Ascending aorta (tissue), 2 donors: ENCODE results near the gene MPI. TPM values are rescaled to one million over a fixed set of nuclear protein-coding genes. Genes with fewer than 3 reads are reported as not detected.

Source experiments
- DNase-seq, 2 donors: peaks; one replicate each; pipeline ENCODE4 v3.0.0-alpha.2; 2019; ENCODE audit warnings: low spot score in 2 of 2
- H3K27ac ChIP-seq, 2 donors: fragments of 200-600 bp; sonication (generic); one replicate each; pipeline ENCODE4 v1.5.1; 2016 to 2017; ENCODE audit warnings: mild to moderate bottlenecking in 1 of 2
- H3K27me3 ChIP-seq: fragments of 200-600 bp; sonication (generic); one replicate; pipeline ENCODE4 v1.5.1; 2017
- H3K36me3 ChIP-seq, 2 donors: fragments of 200-600 bp; sonication (generic); one replicate each; pipeline ENCODE4 v1.5.1; 2016
- H3K4me1 ChIP-seq, 2 donors: fragments of 200-600 bp; sonication (generic); one replicate each; pipeline ENCODE4 v1.5.1; 2016 to 2017; ENCODE audit warnings: mild to moderate bottlenecking in 1 of 2
- H3K4me3 ChIP-seq, 2 donors: fragments of 200-600 bp; sonication (generic); one replicate each; pipeline ENCODE4 v1.5.1; 2016 to 2017; ENCODE audit warnings: mild to moderate bottlenecking in 1 of 2
- H3K9me3 ChIP-seq, 2 donors: fragments of 200-600 bp; sonication (generic); one replicate each; pipeline ENCODE4 v1.5.1; 2016
- CTCF ChIP-seq, 3 experiments: fragments of 200-600 bp in 2 of 3; fragments of 450-650 bp in 1 of 3; sonication (generic) in 2 of 3; IDR thresholded peaks; one replicate each; pipeline ENCODE4 v1.5.1; 2016 to 2019; ENCODE audit warnings: antibody characterized with exemption in 3 of 3, mild to moderate bottlenecking in 1 of 3, moderate library complexity in 1 of 3
- intact Hi-C: fragments of 100-400 bp; cut with DNase I; formaldehyde crosslinking; loops from one replicate; pipeline ENCODE4 v1.15.1; 2023
- total RNA-seq: library from RNA; depleted of rRNA; stranded (reverse); fragments of >200 nt; gene quantifications from one replicate; pipeline ENCODE4 v1.1.0, GENCODE V29; 2016

Gene MPI
- total RNA-seq, 1 donor from 2014 or later: 118 TPM

DNA sequence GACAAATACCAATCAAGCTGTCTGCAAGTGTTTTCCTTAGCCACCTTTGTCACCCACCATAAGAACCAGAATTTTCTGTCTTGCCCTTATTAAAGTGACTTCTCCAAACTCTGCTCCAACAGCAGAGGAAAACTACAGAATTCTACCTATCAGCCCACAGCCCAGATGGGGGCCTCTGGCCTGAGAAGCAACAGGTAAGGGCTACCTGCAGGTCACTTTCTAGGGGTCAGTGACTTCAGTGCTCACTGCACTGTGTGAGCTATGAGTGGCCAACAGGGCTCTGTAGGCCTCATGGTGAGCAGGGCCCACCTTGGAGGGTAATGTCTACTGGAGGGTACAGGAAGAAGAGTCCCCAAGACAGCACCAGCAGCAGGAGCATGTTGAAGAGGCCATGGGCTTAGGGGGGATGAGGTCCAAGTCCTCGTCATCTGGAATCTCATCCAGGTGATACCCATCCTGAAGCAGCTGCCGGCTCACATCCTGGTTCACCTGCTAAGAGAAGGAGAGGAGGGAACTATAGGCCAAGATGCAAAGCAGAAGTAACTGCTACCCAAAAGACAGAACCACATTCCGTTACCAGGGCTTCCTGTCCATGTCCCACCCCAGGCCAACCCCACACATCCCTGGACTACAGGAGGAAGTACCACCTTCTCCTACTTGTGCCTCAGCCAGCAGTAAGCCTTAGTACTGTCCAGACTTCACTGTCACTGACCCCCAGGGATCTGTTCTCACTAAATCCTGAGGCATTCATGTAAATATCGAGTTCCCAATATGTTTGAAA lies 12.6 kb downstream of the MPI start:
- H3K27me3 ChIP-seq: no peaks in the 10 kb centered on the region
- no peaks in the 10 kb centered on the region for H3K9me3 ChIP-seq
- TF ChIP-seq CTCF (IDR thresholded peaks at IDR 0.05): no peak
- no peak overlapping the region for H3K27ac ChIP-seq
- H3K4me3 ChIP-seq: no peak overlapping the region
- H3K4me1 ChIP-seq: peaks cover 8 to 20% of the 10 kb centered on the region in 2 donors
- no peak for DNase-seq
- H3K36me3 ChIP-seq: peaks cover 39 to 57% of the 10 kb centered on the region in 2 donors
- intact Hi-C loops: no loop called here

DNA sequence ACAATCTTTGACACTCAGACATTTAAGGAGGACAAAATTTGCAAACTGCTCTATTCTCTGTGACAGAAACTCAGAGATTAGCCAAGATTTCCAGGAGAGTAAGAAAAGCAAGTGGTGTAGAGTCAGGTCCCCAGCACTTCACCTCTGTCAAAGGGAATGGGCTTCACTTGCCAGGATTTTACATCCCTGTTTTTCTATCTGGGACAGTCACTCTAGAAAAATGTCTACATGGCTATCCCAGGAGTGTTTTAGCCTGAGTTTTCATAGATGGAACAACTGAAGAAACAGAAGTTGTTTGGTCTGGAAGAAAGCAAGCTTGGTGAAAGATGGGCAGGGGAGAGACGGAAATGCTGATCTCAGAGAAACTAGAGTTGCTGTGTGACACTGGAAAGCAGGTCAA lies 13.8 kb downstream of the MPI start:
- intact Hi-C loops: no loop called here
- H3K36me3 ChIP-seq: peaks cover 35 to 56% of the 10 kb centered on the region in 2 donors

DNA sequence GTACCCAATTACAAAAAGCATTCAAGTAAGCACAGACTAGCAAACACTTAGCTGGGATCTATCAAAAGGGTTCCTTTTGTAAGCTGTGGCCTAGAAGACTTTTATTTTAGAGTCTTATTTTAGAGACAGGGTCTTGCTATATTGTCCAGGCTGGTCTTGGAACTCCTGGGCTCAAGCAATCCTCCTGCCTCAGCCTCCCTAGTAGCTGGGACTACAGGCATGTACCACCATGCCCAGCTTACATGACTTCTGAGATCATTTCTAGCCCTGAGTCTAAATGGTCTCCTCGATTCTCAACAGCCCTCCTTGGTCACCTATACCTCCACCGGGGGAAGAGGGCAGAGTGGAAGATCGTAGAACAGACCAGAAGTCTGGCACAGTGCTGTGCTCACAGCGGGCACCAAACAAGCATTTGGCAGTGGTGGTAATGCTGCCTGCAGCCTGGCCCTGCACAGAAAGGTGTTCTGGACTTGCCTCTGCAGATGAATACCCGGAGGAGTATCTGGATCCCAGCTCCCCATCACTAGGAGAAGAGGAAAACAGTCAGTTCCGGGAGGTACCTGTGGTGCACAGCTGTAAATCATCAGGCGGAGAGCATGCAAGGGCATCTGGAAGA lies 14.5 kb downstream of the MPI start:
- no peak for DNase-seq
- peaks cover 8 to 20% of the 10 kb centered on the region in 2 donors for H3K4me1 ChIP-seq
- no peak for TF ChIP-seq CTCF (IDR thresholded peaks at IDR 0.05)
- no peak overlapping the region for H3K4me3 ChIP-seq
- H3K27ac ChIP-seq: no peak overlapping the region
- intact Hi-C loops: no loop called here
- peaks cover 30 to 52% of the 10 kb centered on the region in 2 donors for H3K36me3 ChIP-seq
- no peaks in the 10 kb centered on the region for H3K27me3 ChIP-seq
- H3K9me3 ChIP-seq: no peaks in the 10 kb centered on the region

More for the DNA sequence above, 13.8 kb downstream of the MPI start:
- TF ChIP-seq CTCF (IDR thresholded peaks at IDR 0.05): no peak
- Histone ChIP-seq H3K4me3 (no peak overlapping the region), H3K9me3 (no peaks in the 10 kb centered on the region), H3K4me1 (peaks cover 8 to 20% of the 10 kb centered on the region in 2 donors), H3K27ac (no peak overlapping the region), H3K27me3 (no peaks in the 10 kb centered on the region)
- DNase-seq: no peak

DNA sequence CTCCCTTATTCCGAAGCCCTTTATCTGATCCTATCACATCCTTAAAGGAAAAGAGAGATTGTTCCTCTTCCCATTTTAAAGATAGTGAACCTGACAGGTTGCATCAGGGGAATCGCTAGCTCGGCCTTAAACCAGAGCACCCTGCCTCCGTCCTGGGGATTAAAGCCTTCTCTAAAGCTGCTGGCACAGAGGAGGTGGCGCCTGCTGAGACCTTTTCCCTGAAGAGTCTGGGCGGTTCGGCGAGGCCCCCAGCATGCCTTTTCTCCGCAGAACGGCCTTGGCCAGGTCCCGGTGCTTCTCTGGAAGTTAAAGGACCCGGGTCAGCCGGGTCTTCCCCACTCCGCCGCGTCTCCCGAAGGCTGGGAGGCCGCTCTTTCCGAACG lies 16.2 kb downstream of the MPI start:
- Histone ChIP-seq H3K27ac (peak overlapping the region; percentile 95 to 97), H3K36me3 (peaks cover 18 to 34% of the 10 kb centered on the region in 2 donors), H3K4me1 (peaks cover 8 to 20% of the 10 kb centered on the region in 2 donors), H3K27me3 (no peaks in the 10 kb centered on the region), H3K4me3 (peak overlapping the region; percentile 86 to 98), H3K9me3 (no peaks in the 10 kb centered on the region)
- intact Hi-C loops: loop anchor here (1.0 to 2.0 kb wide), 5 partner anchors 16 to 63 kb away; partner anchors contain the start of genes COX5A, MPI, RPP25 and SCAMP2
- DNase-seq: no peak
- TF ChIP-seq CTCF (IDR thresholded peaks at IDR 0.05): no peak

DNA sequence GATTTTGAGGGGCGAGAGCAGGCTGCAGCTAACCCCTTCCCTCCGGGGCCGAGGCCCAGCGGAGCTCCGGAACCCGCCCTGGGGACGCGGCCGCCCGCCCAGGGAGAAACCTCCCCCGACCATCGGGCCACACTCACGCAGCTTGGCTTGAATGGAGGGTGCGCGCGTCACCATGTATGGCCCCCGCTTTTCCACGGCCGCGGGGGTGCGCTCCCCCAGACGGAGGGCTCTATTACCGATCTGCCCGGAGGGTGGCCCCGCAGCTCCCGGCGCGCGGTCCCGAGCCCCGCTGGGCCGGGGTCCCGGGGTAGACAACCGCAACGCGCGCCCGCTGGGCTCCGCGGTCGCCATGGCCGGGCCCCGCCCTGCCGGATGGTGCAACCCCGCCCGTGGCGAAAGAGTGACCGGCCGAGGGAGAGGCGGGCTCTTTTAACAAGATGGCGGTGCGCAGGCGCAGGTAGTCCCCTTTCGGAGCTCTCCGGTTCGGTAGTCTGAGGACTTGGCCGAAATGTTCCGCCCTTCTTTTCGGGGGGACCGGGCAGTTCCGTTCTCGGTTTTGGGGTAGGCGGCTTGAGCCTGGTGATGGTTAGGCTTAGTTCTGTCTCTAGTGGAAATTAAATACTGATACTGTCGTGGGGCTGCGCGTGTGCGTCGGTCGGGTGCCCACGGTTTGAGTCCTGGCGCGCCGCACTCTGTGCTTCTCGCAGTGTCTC lies 16.8 kb downstream of the MPI start, which contains the start of gene FAM219B:
TSS of gene FAM219B (minus strand) at position 402 of the 713 bp plus-strand sequence. CDS start at position 351, 51 bp downstream.
- peaks cover 17 to 35% of the 10 kb centered on the region in 2 donors for H3K36me3 ChIP-seq
- intact Hi-C loops: loop anchor here (1.0 to 2.0 kb wide), 5 partner anchors 16 to 63 kb away; partner anchors contain the start of genes COX5A, MPI, RPP25 and SCAMP2
- peaks cover 8 to 20% of the 10 kb centered on the region in 2 donors for H3K4me1 ChIP-seq
- peak within 1 kb of the TSS; percentile 95 to 97 for H3K27ac ChIP-seq
- no peaks in the 10 kb centered on the region for H3K9me3 ChIP-seq
- H3K27me3 ChIP-seq: no peaks in the 10 kb centered on the region
- peak; percentile 59 to 95 for DNase-seq
- H3K4me3 ChIP-seq: peak within 1 kb of the TSS; percentile 86 to 98
- no peak for TF ChIP-seq CTCF (IDR thresholded peaks at IDR 0.05)
